ENCODE results near the gene SCAPER. TPM values are rescaled to one million over a fixed set of nuclear protein-coding genes. Genes with fewer than 3 reads are reported as not detected.
A peak's percentile ranks its signal among the peaks of the same experiment; 100 is the strongest.
"Not testable (repeated sequence)": the region's sequence is repeated elsewhere in the genome, so short reads cannot be mapped to it uniquely, and the experiment has no call there.

SCAPER gene
- polyA plus RNA-seq, 1 donor from 2014 or later: 77.1 TPM

- no peaks in the 10 kb centered on the region for H3K79me2 ChIP-seq (replicated peaks; ENCODE audit: insufficient read depth, low read length)
- H3K4me2 ChIP-seq (ENCODE audit: low read length): no peak overlapping the region
- H3K36me3 ChIP-seq (ENCODE audit: insufficient read depth, low read length): no peaks in the 10 kb centered on the region
- H2AFZ ChIP-seq (ENCODE audit: low read depth, low read length): no peak overlapping the region
- TF ChIP-seq RAD21 (conservative IDR thresholded peaks at IDR 0.05) (no peak), CTCF (IDR thresholded peaks at IDR 0.05; ENCODE audit: poor library complexity, severe bottlenecking) (no peak), SMC3 (conservative IDR thresholded peaks at IDR 0.05; ENCODE audit: poor library complexity) (no peak), EZH2 (IDR thresholded peaks at IDR 0.05; ENCODE audit: borderline replicate concordance, insufficient read depth, low read length, poor library complexity, severe bottlenecking) (no peak), REST (IDR thresholded peaks at IDR 0.05; ENCODE audit: borderline replicate concordance) (no peak), EP300 (conservative IDR thresholded peaks at IDR 0.05; ENCODE audit: poor library complexity, severe bottlenecking) (no peak), MXI1 (conservative IDR thresholded peaks at IDR 0.05; ENCODE audit: poor library complexity, severe bottlenecking) (no peak), POLR2AphosphoS5 (IDR thresholded peaks at IDR 0.05) (no peak), TAF1 (IDR thresholded peaks at IDR 0.05; ENCODE audit: low read depth) (no peak)
- H3K27me3 ChIP-seq (ENCODE audit: insufficient read depth, low read depth, low read length): no peaks in the 10 kb centered on the region
- no peaks in the 10 kb centered on the region for H4K20me1 ChIP-seq (ENCODE audit: insufficient read depth)
- H3K4me3 ChIP-seq (ENCODE audit: low read length): no peak overlapping the region
- H3K9me2 ChIP-seq (ENCODE audit: insufficient read depth, low read length): no peaks in the 10 kb centered on the region
- no peak overlapping the region for H3K9ac ChIP-seq (ENCODE audit: low read length)
- no peaks in the 10 kb centered on the region for H3K9me3 ChIP-seq (ENCODE audit: low read length)
- H3K27ac ChIP-seq (ENCODE audit: low read length): no peak overlapping the region
- no peaks in the 10 kb centered on the region for H3F3A ChIP-seq (ENCODE audit: insufficient read depth, low read length, poor library complexity, severe bottlenecking)
Measured at GRCh38 chr15:76517910-76518309, 387.2 kb downstream of the SCAPER start.

GRCh38 chr15:76514282-76514681 is 390.9 kb downstream of the SCAPER start:
- no peak overlapping the region for H3K27ac ChIP-seq (ENCODE audit: low read length)
- H3K4me3 ChIP-seq (ENCODE audit: low read length): no peak overlapping the region
- no peak overlapping the region for H3K9ac ChIP-seq (ENCODE audit: low read length)
- H2AFZ ChIP-seq (ENCODE audit: low read depth, low read length): no peak overlapping the region
- H3K36me3 ChIP-seq (ENCODE audit: insufficient read depth, low read length): no peaks in the 10 kb centered on the region
- H3K9me2 ChIP-seq (ENCODE audit: insufficient read depth, low read length): no peaks in the 10 kb centered on the region
- TF ChIP-seq POLR2AphosphoS5 (IDR thresholded peaks at IDR 0.05): peak; percentile 33
- no peak for TF ChIP-seq SMC3 (conservative IDR thresholded peaks at IDR 0.05; ENCODE audit: poor library complexity)
- no peaks in the 10 kb centered on the region for H3K9me3 ChIP-seq (ENCODE audit: low read length)
- no peaks in the 10 kb centered on the region for H3F3A ChIP-seq (ENCODE audit: insufficient read depth, low read length, poor library complexity, severe bottlenecking)
- H3K27me3 ChIP-seq (ENCODE audit: insufficient read depth, low read depth, low read length): no peaks in the 10 kb centered on the region
- H3K79me2 ChIP-seq (replicated peaks; ENCODE audit: insufficient read depth, low read length): no peaks in the 10 kb centered on the region
- no peaks in the 10 kb centered on the region for H4K20me1 ChIP-seq (ENCODE audit: insufficient read depth)
- H3K4me2 ChIP-seq (ENCODE audit: low read length): no peak overlapping the region

GRCh38 chr15:76512971-76513370 is 392.2 kb downstream of the SCAPER start:
- no peaks in the 10 kb centered on the region for H3K9me2 ChIP-seq (ENCODE audit: insufficient read depth, low read length)
- H3K79me2 ChIP-seq (replicated peaks; ENCODE audit: insufficient read depth, low read length): no peaks in the 10 kb centered on the region
- TF ChIP-seq CTCF (IDR thresholded peaks at IDR 0.05; ENCODE audit: poor library complexity, severe bottlenecking) (no peak), EP300 (conservative IDR thresholded peaks at IDR 0.05; ENCODE audit: poor library complexity, severe bottlenecking) (no peak), RAD21 (conservative IDR thresholded peaks at IDR 0.05) (no peak), MXI1 (conservative IDR thresholded peaks at IDR 0.05; ENCODE audit: poor library complexity, severe bottlenecking) (no peak), SMC3 (conservative IDR thresholded peaks at IDR 0.05; ENCODE audit: poor library complexity) (no peak), EZH2 (IDR thresholded peaks at IDR 0.05; ENCODE audit: borderline replicate concordance, insufficient read depth, low read length, poor library complexity, severe bottlenecking) (no peak)
- H2AFZ ChIP-seq (ENCODE audit: low read depth, low read length): no peak overlapping the region
- no peak overlapping the region for H3K9ac ChIP-seq (ENCODE audit: low read length)
- no peak overlapping the region for H3K4me3 ChIP-seq (ENCODE audit: low read length)
- no peaks in the 10 kb centered on the region for H3K27me3 ChIP-seq (ENCODE audit: insufficient read depth, low read depth, low read length)
- H3K36me3 ChIP-seq (ENCODE audit: insufficient read depth, low read length): no peaks in the 10 kb centered on the region
- no peaks in the 10 kb centered on the region for H3F3A ChIP-seq (ENCODE audit: insufficient read depth, low read length, poor library complexity, severe bottlenecking)
- H4K20me1 ChIP-seq (ENCODE audit: insufficient read depth): no peaks in the 10 kb centered on the region
- no peak overlapping the region for H3K27ac ChIP-seq (ENCODE audit: low read length)
- H3K9me3 ChIP-seq (ENCODE audit: low read length): no peaks in the 10 kb centered on the region
- H3K4me2 ChIP-seq (ENCODE audit: low read length): no peak overlapping the region

GRCh38 chr15:76510663-76511062 is 394.5 kb downstream of the SCAPER start:
- H3K27me3 ChIP-seq (ENCODE audit: insufficient read depth, low read depth, low read length); H3K36me3 ChIP-seq (ENCODE audit: insufficient read depth, low read length); H3K9me3 ChIP-seq (ENCODE audit: low read length); H3K27ac ChIP-seq (ENCODE audit: low read length); H3F3A ChIP-seq (ENCODE audit: insufficient read depth, low read length, poor library complexity, severe bottlenecking); H3K79me2 ChIP-seq (replicated peaks; ENCODE audit: insufficient read depth, low read length); H4K20me1 ChIP-seq (ENCODE audit: insufficient read depth); H3K9ac ChIP-seq (ENCODE audit: low read length); H3K4me3 ChIP-seq (ENCODE audit: low read length); H3K4me2 ChIP-seq (ENCODE audit: low read length); H2AFZ ChIP-seq (ENCODE audit: low read depth, low read length); H3K9me2 ChIP-seq (ENCODE audit: insufficient read depth, low read length): not testable (repeated sequence)
